ENCODE data around the gene BCL7C. TPM values are rescaled to one million over a fixed set of nuclear protein-coding genes. Genes with fewer than 3 reads are reported as not detected.

The BCL7C gene
- total and polyA plus RNA-seq, 2 of the 13 experiments (the other 11 are each of a cell fraction or from before 2014, with no cell fraction given), result 17.7 to 33.8 TPM

DNA sequence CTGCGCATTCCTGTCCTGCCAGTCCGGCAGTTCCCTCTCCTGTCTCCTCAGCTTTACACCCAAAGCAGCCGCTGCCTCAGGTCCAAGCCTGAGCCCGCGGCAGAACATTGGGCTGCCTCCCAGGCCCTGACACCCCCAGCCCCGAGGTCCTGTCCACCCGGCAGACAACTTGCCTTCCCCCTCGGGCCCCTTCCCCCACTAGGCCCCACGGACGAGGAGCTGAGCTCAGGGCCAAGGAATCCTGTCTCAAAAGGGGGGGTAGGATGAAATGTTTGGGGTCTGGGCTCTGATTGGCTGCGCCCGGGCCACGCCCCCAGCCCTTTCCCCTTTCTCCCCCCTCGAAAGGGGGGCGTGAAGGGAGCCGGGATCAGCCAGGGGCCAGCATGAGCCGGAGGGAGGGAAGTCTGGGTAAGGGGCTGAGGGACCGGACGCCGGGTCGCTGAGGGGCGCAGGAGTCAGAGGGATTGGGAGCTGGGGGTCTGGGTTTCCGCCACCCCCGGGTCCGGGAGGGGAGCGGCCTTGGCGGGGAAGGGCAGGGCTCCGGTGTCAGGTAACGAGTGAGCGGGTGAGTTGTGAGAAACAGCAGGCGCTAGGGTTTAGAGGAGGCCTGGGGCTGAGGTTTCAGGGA lies 2.5 kb upstream of the BCL7C start, which contains the start of gene CTF1 (continued):
- TF ChIP-seq ZNF572 (CRISPR knock-in tag; IDR thresholded peaks at IDR 0.05) (0 out of 2 replicates have a peak, but pooled peaks have one; percentile 44), IRX3 (CRISPR knock-in tag; IDR thresholded peaks at IDR 0.05; ENCODE audit: borderline replicate concordance, low read depth) (0 out of 2 replicates have a peak, but pooled peaks have one; percentile 28), ZNF292 (CRISPR knock-in tag; IDR thresholded peaks at IDR 0.05; ENCODE audit: borderline replicate concordance, low read depth) (no peak; the same call in 1 of the 2 replicates), ZNF44 (CRISPR knock-in tag; IDR thresholded peaks at IDR 0.05) (0 out of 2 replicates have a peak, but pooled peaks have one; percentile 15), ZNF674 (CRISPR knock-in tag; IDR thresholded peaks at IDR 0.05; ENCODE audit: low read depth) (no peak), ZNF558 (CRISPR knock-in tag; IDR thresholded peaks at IDR 0.05; ENCODE audit: borderline replicate concordance) (peak; percentile 75; the same call in 1 of the 2 replicates), BRCA1 (CRISPR knock-in tag; IDR thresholded peaks at IDR 0.05) (peak; percentile 34; the same call in 1 of the 2 replicates), AGO2 (optimal IDR thresholded peaks at IDR 0.05; ENCODE audit: low read depth, low read length) (peak; percentile 45), ZNF234 (CRISPR knock-in tag; conservative IDR thresholded peaks at IDR 0.05) (no peak; the same call in 1 of the 2 replicates), ZNF383 (CRISPR knock-in tag; IDR thresholded peaks at IDR 0.05; ENCODE audit: borderline replicate concordance) (0 out of 2 replicates have a peak, but pooled peaks have one; percentile 10), HOXA9 (CRISPR knock-in tag; IDR thresholded peaks at IDR 0.05; ENCODE audit: borderline replicate concordance) (0 out of 2 replicates have a peak, but pooled peaks have one; percentile 27), ARID2 (CRISPR knock-in tag; IDR thresholded peaks at IDR 0.05; ENCODE audit: borderline replicate concordance) (peak; percentile 82; the same call in 1 of the 2 replicates)
- TF ChIP-seq, protein P1, sequence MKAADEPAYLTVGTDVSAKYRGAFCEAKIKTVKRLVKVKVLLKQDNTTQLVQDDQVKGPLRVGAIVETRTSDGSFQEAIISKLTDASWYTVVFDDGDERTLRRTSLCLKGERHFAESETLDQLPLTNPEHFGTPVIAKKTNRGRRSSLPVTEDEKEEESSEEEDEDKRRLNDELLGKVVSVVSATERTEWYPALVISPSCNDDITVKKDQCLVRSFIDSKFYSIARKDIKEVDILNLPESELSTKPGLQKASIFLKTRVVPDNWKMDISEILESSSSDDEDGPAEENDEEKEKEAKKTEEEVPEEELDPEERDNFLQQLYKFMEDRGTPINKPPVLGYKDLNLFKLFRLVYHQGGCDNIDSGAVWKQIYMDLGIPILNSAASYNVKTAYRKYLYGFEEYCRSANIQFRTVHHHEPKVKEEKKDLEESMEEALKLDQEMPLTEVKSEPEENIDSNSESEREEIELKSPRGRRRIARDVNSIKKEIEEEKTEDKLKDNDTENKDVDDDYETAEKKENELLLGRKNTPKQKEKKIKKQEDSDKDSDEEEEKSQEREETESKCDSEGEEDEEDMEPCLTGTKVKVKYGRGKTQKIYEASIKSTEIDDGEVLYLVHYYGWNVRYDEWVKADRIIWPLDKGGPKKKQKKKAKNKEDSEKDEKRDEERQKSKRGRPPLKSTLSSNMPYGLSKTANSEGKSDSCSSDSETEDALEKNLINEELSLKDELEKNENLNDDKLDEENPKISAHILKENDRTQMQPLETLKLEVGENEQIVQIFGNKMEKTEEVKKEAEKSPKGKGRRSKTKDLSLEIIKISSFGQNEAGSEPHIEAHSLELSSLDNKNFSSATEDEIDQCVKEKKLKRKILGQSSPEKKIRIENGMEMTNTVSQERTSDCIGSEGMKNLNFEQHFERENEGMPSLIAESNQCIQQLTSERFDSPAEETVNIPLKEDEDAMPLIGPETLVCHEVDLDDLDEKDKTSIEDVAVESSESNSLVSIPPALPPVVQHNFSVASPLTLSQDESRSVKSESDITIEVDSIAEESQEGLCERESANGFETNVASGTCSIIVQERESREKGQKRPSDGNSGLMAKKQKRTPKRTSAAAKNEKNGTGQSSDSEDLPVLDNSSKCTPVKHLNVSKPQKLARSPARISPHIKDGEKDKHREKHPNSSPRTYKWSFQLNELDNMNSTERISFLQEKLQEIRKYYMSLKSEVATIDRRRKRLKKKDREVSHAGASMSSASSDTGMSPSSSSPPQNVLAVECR (CRISPR knock-in tag; IDR thresholded peaks at IDR 0.05; ENCODE audit: borderline replicate concordance), result peak; percentile 70
- TF ChIP-seq, protein P2, sequence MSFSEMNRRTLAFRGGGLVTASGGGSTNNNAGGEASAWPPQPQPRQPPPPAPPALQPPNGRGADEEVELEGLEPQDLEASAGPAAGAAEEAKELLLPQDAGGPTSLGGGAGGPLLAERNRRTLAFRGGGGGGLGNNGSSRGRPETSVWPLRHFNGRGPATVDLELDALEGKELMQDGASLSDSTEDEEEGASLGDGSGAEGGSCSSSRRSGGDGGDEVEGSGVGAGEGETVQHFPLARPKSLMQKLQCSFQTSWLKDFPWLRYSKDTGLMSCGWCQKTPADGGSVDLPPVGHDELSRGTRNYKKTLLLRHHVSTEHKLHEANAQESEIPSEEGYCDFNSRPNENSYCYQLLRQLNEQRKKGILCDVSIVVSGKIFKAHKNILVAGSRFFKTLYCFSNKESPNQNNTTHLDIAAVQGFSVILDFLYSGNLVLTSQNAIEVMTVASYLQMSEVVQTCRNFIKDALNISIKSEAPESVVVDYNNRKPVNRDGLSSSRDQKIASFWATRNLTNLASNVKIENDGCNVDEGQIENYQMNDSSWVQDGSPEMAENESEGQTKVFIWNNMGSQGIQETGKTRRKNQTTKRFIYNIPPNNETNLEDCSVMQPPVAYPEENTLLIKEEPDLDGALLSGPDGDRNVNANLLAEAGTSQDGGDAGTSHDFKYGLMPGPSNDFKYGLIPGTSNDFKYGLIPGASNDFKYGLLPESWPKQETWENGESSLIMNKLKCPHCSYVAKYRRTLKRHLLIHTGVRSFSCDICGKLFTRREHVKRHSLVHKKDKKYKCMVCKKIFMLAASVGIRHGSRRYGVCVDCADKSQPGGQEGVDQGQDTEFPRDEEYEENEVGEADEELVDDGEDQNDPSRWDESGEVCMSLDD (CRISPR knock-in tag; IDR thresholded peaks at IDR 0.05; ENCODE audit: borderline replicate concordance), result peak; percentile 29; the same call in 1 of the 2 replicates
- TF ChIP-seq, protein P3, sequence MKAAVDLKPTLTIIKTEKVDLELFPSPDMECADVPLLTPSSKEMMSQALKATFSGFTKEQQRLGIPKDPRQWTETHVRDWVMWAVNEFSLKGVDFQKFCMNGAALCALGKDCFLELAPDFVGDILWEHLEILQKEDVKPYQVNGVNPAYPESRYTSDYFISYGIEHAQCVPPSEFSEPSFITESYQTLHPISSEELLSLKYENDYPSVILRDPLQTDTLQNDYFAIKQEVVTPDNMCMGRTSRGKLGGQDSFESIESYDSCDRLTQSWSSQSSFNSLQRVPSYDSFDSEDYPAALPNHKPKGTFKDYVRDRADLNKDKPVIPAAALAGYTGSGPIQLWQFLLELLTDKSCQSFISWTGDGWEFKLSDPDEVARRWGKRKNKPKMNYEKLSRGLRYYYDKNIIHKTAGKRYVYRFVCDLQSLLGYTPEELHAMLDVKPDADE (CRISPR knock-in tag; IDR thresholded peaks at IDR 0.05), result 0 out of 2 replicates have a peak, but pooled peaks have one; percentile 32
- TF ChIP-seq, protein P4, sequence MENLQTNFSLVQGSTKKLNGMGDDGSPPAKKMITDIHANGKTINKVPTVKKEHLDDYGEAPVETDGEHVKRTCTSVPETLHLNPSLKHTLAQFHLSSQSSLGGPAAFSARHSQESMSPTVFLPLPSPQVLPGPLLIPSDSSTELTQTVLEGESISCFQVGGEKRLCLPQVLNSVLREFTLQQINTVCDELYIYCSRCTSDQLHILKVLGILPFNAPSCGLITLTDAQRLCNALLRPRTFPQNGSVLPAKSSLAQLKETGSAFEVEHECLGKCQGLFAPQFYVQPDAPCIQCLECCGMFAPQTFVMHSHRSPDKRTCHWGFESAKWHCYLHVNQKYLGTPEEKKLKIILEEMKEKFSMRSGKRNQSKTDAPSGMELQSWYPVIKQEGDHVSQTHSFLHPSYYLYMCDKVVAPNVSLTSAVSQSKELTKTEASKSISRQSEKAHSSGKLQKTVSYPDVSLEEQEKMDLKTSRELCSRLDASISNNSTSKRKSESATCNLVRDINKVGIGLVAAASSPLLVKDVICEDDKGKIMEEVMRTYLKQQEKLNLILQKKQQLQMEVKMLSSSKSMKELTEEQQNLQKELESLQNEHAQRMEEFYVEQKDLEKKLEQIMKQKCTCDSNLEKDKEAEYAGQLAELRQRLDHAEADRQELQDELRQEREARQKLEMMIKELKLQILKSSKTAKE (CRISPR knock-in tag; IDR thresholded peaks at IDR 0.05; ENCODE audit: borderline replicate concordance), result peak; percentile 45; the same call in 1 of the 2 replicates

Data from HepG2 (cell line).